K562 (cell line): Measurements from ENCODE around the gene GPR107. TPM values are rescaled to one million over a fixed set of nuclear protein-coding genes. Genes with fewer than 3 reads are reported as not detected.

Experiments
- ATAC-seq: fragments of 200-7000 bp; cut with Tn5 transposase; 3 replicates; pipeline ENCODE4 v1.9.1; 2020; ENCODE audit warnings: moderate library complexity
- BruUV-seq: library from RNA; stranded (reverse); fragments of 400-500 nt; replicated peaks from 2 replicates; lab custom pipeline; 2021; lab: Mats Ljungman, UMichigan
- CTCF ChIA-PET: fragments of 300-600 bp; formaldehyde crosslinking; extraction: SDS; loops from one replicate; lab custom pipeline; 2021; ENCODE audit warnings: low intra/inter-chr PET ratio; lab: Yijun Ruan, JAX
- POLR2A ChIA-PET: fragments of 300-600, 350-650 bp; sonication (Branson Sonifier 250); formaldehyde crosslinking; extraction: SDS; loops from one replicate; lab custom pipeline; 2021; ENCODE audit warnings: antibody characterized with exemption, inconsistent platforms; lab: Yijun Ruan, JAX
- DNase-seq, 4 experiments: peaks; one replicate each; pipeline versions ENCODE4 v3.0.0 to v3.0.0-alpha.2; 2011 to 2018; ENCODE audit warnings: low spot score in 3 of 4, mixed read lengths in 3 of 4; ENCODE audit errors: extremely low read depth in 1 of 4
- FAIRE-seq: peaks from 2 replicates; lab custom pipeline; 2011; peaks lifted over from hg19 to GRCh38; lab: Jason Lieb, UNC
- H2AFZ ChIP-seq: 2 replicates; pipeline ENCODE4 v1.6.0; 2011; ENCODE audit warnings: low read depth, low read length, control low read depth, inconsistent platforms
- H3K27ac ChIP-seq: fragments of 200-600 bp; 3 replicates; pipeline ENCODE4 v1.8.0; 2011; ENCODE audit warnings: low read depth, mild to moderate bottlenecking, control low read depth, inconsistent platforms, low read length, moderate library complexity, mixed read lengths; ENCODE audit errors: extremely low read depth
- H3K27me3 ChIP-seq, 2 experiments: fragments of 300-600 bp in 1 of 2; 2 replicates in 1 of 2; 3 replicates in 1 of 2; pipeline versions ENCODE4 v1.6.0 to v1.8.0; 2011; ENCODE audit warnings: inconsistent platforms in 2 of 2, low read length in 2 of 2, mild to moderate bottlenecking in 1 of 2, mixed read lengths in 1 of 2, moderate library complexity in 1 of 2; ENCODE audit not compliant: control insufficient read depth in 2 of 2, insufficient read depth in 2 of 2
- H3K36me3 ChIP-seq: fragments of 300-600 bp; 3 replicates; pipeline ENCODE4 v1.8.0; 2011; ENCODE audit warnings: mild to moderate bottlenecking, low read length, inconsistent platforms; ENCODE audit not compliant: control insufficient read depth, insufficient read depth
- H3K4me1 ChIP-seq, 2 experiments: fragments of 200-600 bp in 1 of 2; replicated peaks in 1 of 2; 2 replicates in 1 of 2; 3 replicates in 1 of 2; pipeline versions ENCODE4 v1.5.1 to v1.8.0; 2011; ENCODE audit warnings: inconsistent platforms in 2 of 2, low read length in 2 of 2, mild to moderate bottlenecking in 1 of 2, mixed read lengths in 1 of 2, moderate library complexity in 1 of 2; ENCODE audit not compliant: control insufficient read depth in 2 of 2, insufficient read depth in 2 of 2
- H3K4me2 ChIP-seq: 2 replicates; pipeline ENCODE4 v1.6.1; 2011; ENCODE audit warnings: low read length, control low read depth, inconsistent platforms, mixed read lengths; ENCODE audit not compliant: insufficient read depth
- H3K4me3 ChIP-seq: fragments of 200-600 bp; sonication (generic), shearing (Covaris generic); 2 replicates; pipeline ENCODE4 v1.5.1; 2016; ENCODE audit warnings: control low read depth, inconsistent platforms
- H3K79me2 ChIP-seq: fragments of 200-600 bp; 3 replicates; pipeline ENCODE4 v1.8.0; 2011; ENCODE audit warnings: low read length, inconsistent platforms; ENCODE audit not compliant: control insufficient read depth, insufficient read depth
- H3K9ac ChIP-seq, 2 experiments: 2 replicates each; pipeline versions ENCODE4 v1.6.0 to v1.6.1; 2011; ENCODE audit warnings: low read depth in 2 of 2, low read length in 2 of 2, control low read depth in 1 of 2, inconsistent platforms in 1 of 2, mild to moderate bottlenecking in 1 of 2, mixed read lengths in 1 of 2; ENCODE audit not compliant: insufficient read depth in 1 of 2
- H3K9me1 ChIP-seq: one replicate; pipeline ENCODE4 v1.6.0; 2011; ENCODE audit warnings: inconsistent platforms, mild to moderate bottlenecking, low read length, moderate library complexity; ENCODE audit not compliant: control insufficient read depth, insufficient read depth
- H3K9me3 ChIP-seq: replicated peaks from 2 replicates; pipeline ENCODE4 v1.5.1; 2011; ENCODE audit warnings: low read depth, low read length, inconsistent platforms; ENCODE audit not compliant: control insufficient read depth, insufficient read depth
- H4K20me1 ChIP-seq: replicated peaks from 2 replicates; pipeline ENCODE4 v1.6.1; 2011; ENCODE audit warnings: low read length, inconsistent platforms, mixed read lengths; ENCODE audit not compliant: control insufficient read depth, insufficient read depth
- BRD9 ChIP-seq: fragments of 450-650 bp; IDR thresholded peaks from 2 replicates; pipeline ENCODE4 v1.6.1; 2018; ENCODE audit warnings: low read depth; ENCODE audit not compliant: partially characterized antibody
- C11orf30 ChIP-seq: fragments of 450-650 bp; IDR thresholded peaks from 2 replicates; pipeline ENCODE4 v1.6.1; 2016; ENCODE audit warnings: low read depth, mild to moderate bottlenecking
- FOXA3 ChIP-seq, 2 experiments: fragments of 450-650 bp in 1 of 2; sonication (generic) in 1 of 2; formaldehyde crosslinking; IDR thresholded peaks in 1 of 2; conservative IDR thresholded peaks in 1 of 2; 2 replicates each; pipeline versions ENCODE4 v1.4.0 to v1.8.0; 2020 to 2022; ENCODE audit warnings: mild to moderate bottlenecking in 2 of 2, missing genetic modification reagents in 1 of 2
- KAT8 ChIP-seq: fragments of 450-650 bp; IDR thresholded peaks from 2 replicates; pipeline ENCODE4 v1.6.1; 2016; ENCODE audit warnings: low read depth, mild to moderate bottlenecking
- NCOA2 ChIP-seq, 2 experiments: fragments of 450-650 bp; IDR thresholded peaks; 2 replicates each; pipeline ENCODE4 v1.6.1; 2018; ENCODE audit warnings: mild to moderate bottlenecking in 2 of 2, moderate library complexity in 1 of 2; ENCODE audit not compliant: partially characterized antibody in 2 of 2
- TSC22D4 ChIP-seq: fragments of 450-650 bp; IDR thresholded peaks from 2 replicates; pipeline ENCODE4 v1.6.1; 2016; ENCODE audit warnings: missing genetic modification characterization, missing biosample characterization, control low read depth
- ZKSCAN8 ChIP-seq: fragments of 200-800 bp; sonication (Bioruptor generic); IDR thresholded peaks from 2 replicates; pipeline ENCODE4 v1.6.1; 2016; ENCODE audit warnings: missing genetic modification characterization, missing compliant biosample characterization
- ZNF384 ChIP-seq: IDR thresholded peaks from 2 replicates; pipeline ENCODE4 v1.6.1; 2012; ENCODE audit warnings: low read depth, low read length, improper control_type of control experiment
- WGBS: fragments of 100-300 bp; shearing (Covaris generic); methylation state at CpG from one replicate; pipeline ENCODE4 v1.1.6; 2016; ENCODE audit warnings: low coverage, mixed read lengths; ENCODE audit not compliant: insufficient coverage; ENCODE audit errors: missing lambda C conversion rate; 5-methylcytosine and 5-hydroxymethylcytosine counted together
- in situ Hi-C: fragments of 300-500 bp; cut with MboI; formaldehyde crosslinking; loops from 4 replicates; pipeline ENCODE4 v1.15.0; 2018; ENCODE audit warnings: inconsistent platforms, mixed read lengths
- intact Hi-C: fragments of 100-400 bp; cut with micrococcal nuclease; formaldehyde crosslinking; loops from 2 replicates; pipeline ENCODE4 v1.14.2; 2022
- polyA plus RNA-seq, 8 experiments: library from polyadenylated mRNA; depleted of rRNA in 4 of 8; stranded (reverse) in 5 of 8; unstranded in 3 of 8; fragments of >200 nt; fragmentation: Nextera tagmentation in 2 of 8; fragmentation: Illumina TruSeq in 1 of 8; extraction: Ambion mirVana in 2 of 8; extraction: Trizol in 1 of 8; gene quantifications; 2 replicates each; pipeline versions ENCODE4 v1.2.1 to v1.2.3, GENCODE V29; 2011 to 2014; ENCODE audit warnings: inconsistent platforms in 1 of 8, missing spikeins in 1 of 8
- total RNA-seq, 7 experiments: library from RNA; depleted of rRNA in 6 of 7; stranded (reverse); fragments of >200 nt in 6 of 7; fragmentation: Illumina TruSeq in 2 of 7; extraction: Trizol in 2 of 7; gene quantifications; 2 replicates each; pipeline versions ENCODE4 v1.2.1 to v1.2.3, GENCODE V29; 2011 to 2021; ENCODE audit warnings: low replicate concordance in 1 of 7
- TF ChIP-seq, protein P1 (sequence below): fragments of 450-650 bp; formaldehyde crosslinking; IDR thresholded peaks from 2 replicates; pipeline ENCODE4 v1.4.0; 2020; ENCODE audit warnings: mild to moderate bottlenecking, moderate library complexity
- TF ChIP-seq, protein P2 (sequence below), 2 experiments: IDR thresholded peaks in 1 of 2; conservative IDR thresholded peaks in 1 of 2; 2 replicates each; pipeline ENCODE4 v1.6.1; 2016; ENCODE audit warnings: low read depth in 2 of 2, mild to moderate bottlenecking in 1 of 2, missing compliant biosample characterization in 1 of 2, missing genetic modification characterization in 1 of 2, moderate library complexity in 1 of 2
- TF ChIP-seq, protein P3 (sequence below): fragments of 250-450 bp; sonication (Bioruptor Pico); IDR thresholded peaks from 2 replicates; pipeline ENCODE4 v1.8.0; 2022; ENCODE audit warnings: moderate library complexity, mild to moderate bottlenecking, inconsistent platforms

The GPR107 gene
- total and polyA plus RNA-seq, 9 of the 15 experiments (the other 6 are each of a cell fraction or from before 2014, with no cell fraction given), result 3.2 to 34.6 (median 14.4) TPM

DNA sequence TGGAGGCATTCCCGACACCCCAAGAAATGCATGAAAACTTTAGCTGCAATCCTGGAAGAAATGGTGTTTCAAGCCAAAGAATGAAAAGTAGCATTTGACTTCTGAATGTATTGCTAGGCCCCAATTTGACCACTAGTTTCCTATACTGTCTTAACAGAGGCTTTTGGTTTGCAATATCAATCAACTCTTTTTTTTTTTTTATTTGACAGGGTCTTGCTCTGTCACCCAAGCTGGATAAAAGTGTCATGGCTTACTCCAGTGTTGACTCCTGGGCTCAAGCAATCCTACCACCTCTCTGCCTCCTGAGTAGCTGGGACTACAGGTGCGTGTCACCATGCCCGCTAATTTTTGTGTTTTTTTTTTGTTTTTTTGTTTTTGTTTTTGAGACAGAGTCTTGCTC, 3.2 kb upstream of the GPR107 start:
- ATAC-seq (no peak), FAIRE-seq (no peak), DNase-seq (peak in 1 of 4 experiments; percentile 3)
- no TSS peak for BruUV-seq
- intact Hi-C loops, result loop anchor here (5.0 kb wide), 2 partner anchors 47 to 163 kb away; no protein-coding TSS in a partner anchor
- in situ Hi-C loops, result no loop called here
- ChIA-PET CTCF (no interaction called here), POLR2A (interaction anchor here (0.6 kb wide), 1 partner anchor 575 kb away, joined by 4 read pairs; no protein-coding TSS in a partner anchor)
- 81% methylated on average over 3 of the region's 3 CpGs for WGBS
- Histone ChIP-seq H3K27me3 (no peaks in the 10 kb centered on the region), H3K9me3 (no peaks in the 10 kb centered on the region), H4K20me1 (no peaks in the 10 kb centered on the region), H3K4me1 (peaks cover 15 to 21% of the 10 kb centered on the region in 2 experiments; a peak in 4 of 5 replicates), H3K9me1 (peaks cover 4% of the 10 kb centered on the region), H3K4me2 (no peak overlapping the region), H3K27ac (no peak overlapping the region), H3K36me3 (no peaks in the 10 kb centered on the region), H3K4me3 (no peak overlapping the region), H2AFZ (no peak overlapping the region), H3K79me2 (peaks cover 29% of the 10 kb centered on the region), H3K9ac (no peak overlapping the region)
- no peak for TF ChIP-seq TSC22D4 (tag)
- TF ChIP-seq, protein P1, sequence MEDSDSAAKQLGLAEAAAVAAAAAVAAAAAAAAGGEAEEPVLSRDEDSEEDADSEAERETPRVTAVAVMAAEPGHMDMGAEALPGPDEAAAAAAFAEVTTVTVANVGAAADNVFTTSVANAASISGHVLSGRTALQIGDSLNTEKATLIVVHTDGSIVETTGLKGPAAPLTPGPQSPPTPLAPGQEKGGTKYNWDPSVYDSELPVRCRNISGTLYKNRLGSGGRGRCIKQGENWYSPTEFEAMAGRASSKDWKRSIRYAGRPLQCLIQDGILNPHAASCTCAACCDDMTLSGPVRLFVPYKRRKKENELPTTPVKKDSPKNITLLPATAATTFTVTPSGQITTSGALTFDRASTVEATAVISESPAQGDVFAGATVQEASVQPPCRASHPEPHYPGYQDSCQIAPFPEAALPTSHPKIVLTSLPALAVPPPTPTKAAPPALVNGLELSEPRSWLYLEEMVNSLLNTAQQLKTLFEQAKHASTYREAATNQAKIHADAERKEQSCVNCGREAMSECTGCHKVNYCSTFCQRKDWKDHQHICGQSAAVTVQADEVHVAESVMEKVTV (CRISPR knock-in tag), result no peak
- TF ChIP-seq FOXA3 (CRISPR knock-in tag; conservative IDR thresholded peaks at IDR 0.05 in 1 of 2, IDR thresholded peaks at IDR 0.05 in 1 of 2), result no peak
- TF ChIP-seq NCOA2 (IDR thresholded peaks at IDR 0.05; ENCODE audit: partially characterized antibody in 2 of 2), result no peak
- TF ChIP-seq C11orf30, result no peak
- TF ChIP-seq BRD9, result no peak
- TF ChIP-seq, protein P2, sequence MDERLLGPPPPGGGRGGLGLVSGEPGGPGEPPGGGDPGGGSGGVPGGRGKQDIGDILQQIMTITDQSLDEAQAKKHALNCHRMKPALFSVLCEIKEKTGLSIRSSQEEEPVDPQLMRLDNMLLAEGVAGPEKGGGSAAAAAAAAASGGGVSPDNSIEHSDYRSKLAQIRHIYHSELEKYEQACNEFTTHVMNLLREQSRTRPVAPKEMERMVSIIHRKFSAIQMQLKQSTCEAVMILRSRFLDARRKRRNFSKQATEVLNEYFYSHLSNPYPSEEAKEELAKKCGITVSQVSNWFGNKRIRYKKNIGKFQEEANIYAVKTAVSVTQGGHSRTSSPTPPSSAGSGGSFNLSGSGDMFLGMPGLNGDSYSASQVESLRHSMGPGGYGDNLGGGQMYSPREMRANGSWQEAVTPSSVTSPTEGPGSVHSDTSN (CRISPR knock-in tag; IDR thresholded peaks at IDR 0.05; ENCODE audit: low read depth), result no peak
- TF ChIP-seq, protein P2 (tag; conservative IDR thresholded peaks at IDR 0.05; ENCODE audit: low read depth), result 0 out of 2 replicates have a peak, but pooled peaks have one; percentile 27
- peak; percentile 61; the same call in 1 of the 2 replicates for TF ChIP-seq ZNF384
- no peak for TF ChIP-seq KAT8
- no peak for TF ChIP-seq ZKSCAN8
- TF ChIP-seq, protein P3, sequence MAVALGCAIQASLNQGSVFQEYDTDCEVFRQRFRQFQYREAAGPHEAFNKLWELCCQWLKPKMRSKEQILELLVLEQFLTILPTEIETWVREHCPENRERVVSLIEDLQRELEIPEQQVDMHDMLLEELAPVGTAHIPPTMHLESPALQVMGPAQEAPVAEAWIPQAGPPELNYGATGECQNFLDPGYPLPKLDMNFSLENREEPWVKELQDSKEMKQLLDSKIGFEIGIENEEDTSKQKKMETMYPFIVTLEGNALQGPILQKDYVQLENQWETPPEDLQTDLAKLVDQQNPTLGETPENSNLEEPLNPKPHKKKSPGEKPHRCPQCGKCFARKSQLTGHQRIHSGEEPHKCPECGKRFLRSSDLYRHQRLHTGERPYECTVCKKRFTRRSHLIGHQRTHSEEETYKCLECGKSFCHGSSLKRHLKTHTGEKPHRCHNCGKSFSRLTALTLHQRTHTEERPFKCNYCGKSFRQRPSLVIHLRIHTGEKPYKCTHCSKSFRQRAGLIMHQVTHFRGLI (CRISPR knock-in tag), result no peak
